Body of pancreas (tissue), 4 donors: ENCODE results near the gene EPHB1. TPM values are rescaled to one million over a fixed set of nuclear protein-coding genes. Genes with fewer than 3 reads are reported as not detected.

Source experiments
- ATAC-seq: fragments of 150-250 bp; one replicate; pipeline ENCODE4 v1.9.1; 2016
- DNase-seq, 4 donors: peaks; one replicate each; pipeline ENCODE4 v3.0.0-alpha.2; 2019
- H3K27ac ChIP-seq, 4 donors: fragments of 200-600 bp; sonication (generic); 1 replicate in 3 of 4; 2 replicates in 1 of 4; pipeline versions ENCODE4 v1.5.1 to v1.6.1; 2016 to 2019; ENCODE audit warnings: mild to moderate bottlenecking in 1 of 4, mixed read lengths in 1 of 4, moderate library complexity in 1 of 4
- H3K27me3 ChIP-seq, 2 donors: fragments of 200-600 bp; sonication (generic); one replicate each; pipeline ENCODE4 v1.6.0; 2016; ENCODE audit warnings: mild to moderate bottlenecking in 1 of 2
- H3K36me3 ChIP-seq, 2 donors: fragments of 200-600 bp; sonication (generic); replicated peaks in 1 of 2; 2 replicates each; pipeline ENCODE4 v1.5.1; 2016; ENCODE audit warnings: low read depth in 2 of 2; ENCODE audit not compliant: insufficient read depth in 1 of 2
- H3K4me1 ChIP-seq: fragments of 200-600 bp; sonication (generic); one replicate; pipeline ENCODE4 v1.6.0; 2016
- H3K4me3 ChIP-seq, 2 donors: fragments of 200-600 bp; sonication (generic); 1 replicate in 1 of 2; 2 replicates in 1 of 2; pipeline ENCODE4 v1.5.1; 2016 to 2019
- H3K9me3 ChIP-seq, 3 donors: fragments of 200-600 bp; sonication (generic); 1 replicate in 2 of 3; 2 replicates in 1 of 3; pipeline ENCODE4 v1.5.1; 2016
- CTCF ChIP-seq, 7 experiments: fragments of 450-650 bp in 4 of 7; fragments of 200-600 bp in 3 of 7; sonication (generic) in 3 of 7; IDR thresholded peaks; one replicate each; pipeline ENCODE4 v1.5.1; 2016 to 2019; ENCODE audit warnings: antibody characterized with exemption in 7 of 7
- POLR2A ChIP-seq, 3 donors: fragments of 450-650 bp; IDR thresholded peaks; one replicate each; pipeline ENCODE4 v1.6.1; 2016; ENCODE audit warnings: antibody characterized with exemption in 3 of 3, mild to moderate bottlenecking in 2 of 3
- WGBS, 2 donors: methylation state at CpG; one replicate each; pipeline ENCODE4 v1.1.5; 2017; 5-methylcytosine and 5-hydroxymethylcytosine counted together
- intact Hi-C: fragments of 100-400 bp; cut with DNase I; formaldehyde crosslinking; loops from one replicate; pipeline ENCODE4 v1.15.1; 2023
- total RNA-seq, 2 donors: library from RNA; depleted of rRNA; stranded (reverse); fragments of >200 nt; gene quantifications; one replicate each; pipeline ENCODE4 v1.1.0, GENCODE V29; 2016

Gene EPHB1
- total RNA-seq, 2 donors from 2014 or later = 1.3 TPM; not detected in 1

GRCh38 chr3:134849561-134849960 is 54.5 kb downstream of the EPHB1 start:
- intact Hi-C loops = no loop called here
- H3K4me1 ChIP-seq = no peaks in the 10 kb centered on the region
- ATAC-seq (no peak), DNase-seq (no peak)
- no peak overlapping the region for H3K27ac ChIP-seq
- 81% methylated on average over 3 to 6 of the region's 6 CpGs for WGBS, 2 donors
- no peak overlapping the region for H3K4me3 ChIP-seq
- no peak for TF ChIP-seq CTCF (IDR thresholded peaks at IDR 0.05)
- no peak for TF ChIP-seq POLR2A (IDR thresholded peaks at IDR 0.05)
- H3K36me3 ChIP-seq = no peaks in the 10 kb centered on the region
- H3K27me3 ChIP-seq = no peaks in the 10 kb centered on the region
- no peaks in the 10 kb centered on the region for H3K9me3 ChIP-seq

- DNase-seq (no peak), ATAC-seq (no peak)
- Histone ChIP-seq H3K4me3 (no peak overlapping the region), H3K27ac (no peak overlapping the region), H3K9me3 (no peaks in the 10 kb centered on the region), H3K36me3 (no peaks in the 10 kb centered on the region), H3K4me1 (no peaks in the 10 kb centered on the region), H3K27me3 (no peaks in the 10 kb centered on the region)
- TF ChIP-seq POLR2A (IDR thresholded peaks at IDR 0.05) (no peak), CTCF (IDR thresholded peaks at IDR 0.05) (no peak)
- WGBS, 2 donors = 67 to 83% methylated on average over 1 to 3 of the region's 3 CpGs
- intact Hi-C loops = no loop called here
Observed at GRCh38 chr3:134850761-134851160, 55.7 kb downstream of the EPHB1 start.

GRCh38 chr3:134852132-134852531 is 57.1 kb downstream of the EPHB1 start:
- ATAC-seq = no peak
- no peaks in the 10 kb centered on the region for H3K4me1 ChIP-seq
- TF ChIP-seq CTCF (IDR thresholded peaks at IDR 0.05) (no peak), POLR2A (IDR thresholded peaks at IDR 0.05) (no peak)
- H3K4me3 ChIP-seq = no peak overlapping the region
- no peaks in the 10 kb centered on the region for H3K27me3 ChIP-seq
- no peak overlapping the region for H3K27ac ChIP-seq
- DNase-seq = no peak
- no peaks in the 10 kb centered on the region for H3K9me3 ChIP-seq
- H3K36me3 ChIP-seq = no peaks in the 10 kb centered on the region
- WGBS, 2 donors = 53 to 73% methylated on average over 4 of the region's 4 CpGs
- intact Hi-C loops = no loop called here

GRCh38 chr3:134852893-134853351 is 57.9 kb downstream of the EPHB1 start:
- no peaks in the 10 kb centered on the region for H3K27me3 ChIP-seq
- H3K4me1 ChIP-seq = no peaks in the 10 kb centered on the region
- no peak overlapping the region for H3K27ac ChIP-seq
- ATAC-seq (no peak), DNase-seq (no peak)
- intact Hi-C loops = no loop called here
- no peaks in the 10 kb centered on the region for H3K36me3 ChIP-seq
- H3K9me3 ChIP-seq = no peaks in the 10 kb centered on the region
- no peak overlapping the region for H3K4me3 ChIP-seq
- WGBS, 2 donors = 57 to 65% methylated on average over 4 of the region's 4 CpGs
- TF ChIP-seq CTCF (IDR thresholded peaks at IDR 0.05) (no peak), POLR2A (IDR thresholded peaks at IDR 0.05) (no peak)

GRCh38 chr3:134854254-134854653 is 59.2 kb downstream of the EPHB1 start:
- H3K27me3 ChIP-seq = no peaks in the 10 kb centered on the region
- no peak for DNase-seq
- H3K4me3 ChIP-seq = no peak overlapping the region
- no peaks in the 10 kb centered on the region for H3K9me3 ChIP-seq
- no peak for ATAC-seq
- WGBS, 2 donors = 50 to 53% methylated on average over 6 of the region's 6 CpGs
- H3K27ac ChIP-seq = no peak overlapping the region
- no peak for TF ChIP-seq POLR2A (IDR thresholded peaks at IDR 0.05)
- TF ChIP-seq CTCF (IDR thresholded peaks at IDR 0.05) = no peak
- H3K4me1 ChIP-seq = no peaks in the 10 kb centered on the region
- H3K36me3 ChIP-seq = no peaks in the 10 kb centered on the region
- intact Hi-C loops = no loop called here
